Measurements from ENCODE around the gene MIPOL1.

Gene MIPOL1

DNA sequence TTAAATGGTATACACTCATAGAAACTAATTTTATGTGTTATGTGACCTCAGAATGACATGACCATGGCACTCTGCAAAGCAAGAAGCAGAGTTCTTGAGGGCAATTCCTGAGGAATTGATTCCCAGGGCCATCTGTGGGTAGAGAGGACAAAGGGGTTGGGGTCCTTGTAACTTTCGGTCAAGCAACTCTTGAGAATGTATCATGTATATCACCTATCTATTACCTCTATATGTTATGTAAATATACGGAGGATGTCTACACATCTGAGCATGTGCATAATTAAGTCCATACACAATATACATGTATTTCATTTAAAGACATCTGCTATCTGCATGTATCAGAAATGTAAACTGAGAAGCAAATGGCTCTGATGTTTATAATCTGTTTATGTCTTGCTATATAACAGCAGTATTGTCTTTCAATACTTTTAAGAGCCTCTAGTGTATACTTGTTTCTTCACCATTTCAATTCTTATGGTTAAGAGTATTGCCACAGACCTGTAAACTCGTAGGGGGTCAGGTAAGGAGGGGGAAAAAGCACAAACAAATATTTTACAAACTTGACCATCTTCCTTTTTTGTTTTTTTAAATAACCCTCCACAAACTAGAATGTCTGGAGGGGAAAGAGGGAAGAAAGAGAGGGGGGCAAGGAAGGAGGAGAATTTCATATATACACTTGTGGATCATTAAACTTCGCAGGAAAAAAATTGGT is 392.8 kb downstream of the MIPOL1 start:
- DNase-seq = no peak

DNA sequence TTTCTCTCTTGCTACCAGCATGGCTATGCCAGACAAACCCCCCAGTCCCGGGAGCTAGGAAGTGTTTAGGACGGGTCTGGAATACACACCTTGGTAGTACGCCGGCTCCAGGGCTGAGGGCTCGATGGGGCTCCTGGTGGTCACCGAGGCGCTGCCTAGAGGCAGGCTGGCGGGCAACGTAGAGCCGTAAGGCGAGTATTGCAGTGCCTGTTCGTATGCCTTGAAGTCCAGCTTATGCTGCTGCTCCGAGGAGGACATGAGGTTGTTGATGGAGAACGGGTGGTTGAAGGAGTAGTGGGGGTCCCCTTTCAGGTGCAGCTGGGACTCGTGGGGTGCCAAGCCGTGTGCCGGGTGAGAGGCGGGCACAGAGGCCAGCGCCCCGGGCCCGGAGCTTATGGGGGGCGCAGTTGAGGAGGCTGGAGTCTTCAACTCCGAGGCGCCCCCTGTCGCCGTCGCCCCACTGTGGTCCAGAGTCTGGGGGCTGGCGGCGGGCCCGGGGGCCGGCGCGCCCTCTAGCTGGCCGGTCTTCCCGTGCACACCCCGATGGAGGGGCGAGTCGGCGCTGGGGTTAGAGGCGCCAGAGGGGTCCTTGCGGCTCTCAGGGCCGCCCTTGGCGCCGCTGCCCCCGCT is 393.7 kb downstream of the MIPOL1 start:
- no peak for DNase-seq

DNA sequence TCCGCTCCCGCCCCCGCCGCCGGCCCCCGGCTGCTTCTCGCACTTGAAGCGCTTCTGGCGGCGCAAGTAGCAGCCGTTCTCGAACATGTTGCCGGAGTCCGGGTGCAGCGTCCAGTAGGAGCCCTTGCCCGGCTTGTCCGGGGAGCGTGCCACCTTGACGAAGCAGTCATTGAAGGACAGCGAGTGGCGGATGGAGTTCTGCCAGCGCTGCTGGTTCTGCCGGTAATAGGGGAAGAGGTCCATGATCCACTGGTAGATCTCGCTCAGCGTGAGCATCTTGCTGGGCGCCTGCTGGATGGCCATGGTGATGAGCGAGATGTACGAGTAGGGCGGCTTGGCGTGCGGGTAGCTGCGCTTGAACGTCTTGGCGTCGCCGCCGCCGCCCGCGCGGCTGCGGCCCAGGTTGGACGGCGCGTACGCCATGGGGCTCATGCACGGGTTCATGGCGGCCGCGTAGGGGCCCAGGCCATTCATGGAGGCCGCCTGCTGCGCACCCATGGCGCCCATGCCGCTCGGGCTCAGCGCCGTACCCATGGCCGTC is 394.3 kb downstream of the MIPOL1 start:
- DNase-seq = no peak

DNA sequence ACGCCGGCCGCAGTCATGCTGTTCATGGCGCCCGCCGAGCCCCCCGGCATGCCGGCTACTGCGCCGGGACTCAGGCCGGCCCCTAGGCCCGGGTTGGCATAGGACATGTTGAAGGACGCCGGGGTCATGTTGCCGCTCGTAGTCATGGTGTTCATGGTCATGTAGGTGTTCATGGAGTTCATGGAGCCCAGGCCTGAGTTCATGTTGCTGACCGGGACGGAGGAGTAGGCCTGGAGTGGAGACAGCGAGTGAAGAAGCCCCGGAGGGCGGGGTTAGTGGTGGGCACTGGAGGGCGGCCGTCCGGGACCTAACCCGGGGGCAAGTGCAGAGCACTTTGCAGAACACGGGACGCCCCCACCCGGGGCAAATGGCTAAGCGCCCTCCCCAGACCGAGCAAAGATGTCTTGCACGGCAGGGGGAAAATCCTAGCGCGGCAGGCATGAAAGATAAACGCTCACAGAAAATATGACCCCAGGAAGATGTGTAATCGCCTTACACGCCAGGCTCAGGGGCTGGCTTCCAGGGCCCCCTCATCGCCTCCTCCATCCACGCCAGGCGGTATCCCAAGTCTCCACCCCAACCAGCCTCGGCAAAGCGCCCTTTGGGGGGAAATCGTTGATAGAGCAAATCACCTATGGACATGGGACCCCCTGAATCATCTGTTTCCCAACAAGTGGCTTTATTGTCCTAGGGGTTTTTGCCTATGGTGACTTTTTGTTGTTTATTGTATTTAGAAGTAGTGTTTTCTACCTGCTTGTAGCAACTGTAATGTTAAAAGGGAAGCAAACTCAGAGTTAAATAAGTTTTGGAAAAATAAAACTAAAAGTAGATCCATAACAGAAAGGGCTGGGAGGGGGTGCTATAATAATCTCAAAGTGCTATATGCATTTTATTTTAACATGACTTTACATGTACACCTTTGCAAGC is 395.0 kb downstream of the MIPOL1 start:
- no peak for DNase-seq

DNA sequence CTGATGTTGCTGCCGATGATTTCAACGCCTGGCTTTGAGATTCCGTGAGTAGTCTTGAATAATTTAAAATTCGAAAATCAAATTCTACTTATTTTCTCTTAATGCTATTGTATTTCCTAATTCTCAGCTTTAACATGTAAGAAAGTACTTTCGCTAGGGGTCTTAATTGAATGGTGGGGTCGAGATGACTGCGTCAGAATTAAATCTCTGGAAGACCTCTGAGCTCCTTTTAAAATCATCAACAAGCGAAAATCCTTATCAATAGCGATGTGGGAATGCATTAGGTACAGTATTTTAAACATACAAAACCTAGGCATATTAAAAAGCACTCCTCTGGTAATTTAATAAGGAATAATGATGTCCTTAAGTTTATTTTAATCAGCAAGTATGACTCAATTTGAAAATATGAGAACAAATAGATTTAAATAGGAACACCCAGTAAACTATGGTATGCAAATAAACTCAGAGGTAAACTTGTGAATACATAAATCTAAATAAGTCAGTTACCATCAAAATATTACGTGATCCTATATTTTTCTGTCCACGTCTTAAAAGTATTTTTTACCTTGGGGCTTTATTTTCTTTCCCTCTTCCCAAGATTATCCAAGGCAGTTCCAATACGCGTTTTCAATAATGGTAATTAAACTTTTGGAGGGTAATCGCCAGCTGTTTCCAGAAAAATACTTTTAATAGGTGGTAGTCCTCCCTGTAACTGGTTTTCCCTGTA is 395.9 kb downstream of the MIPOL1 start:
- no peak for DNase-seq

DNA sequence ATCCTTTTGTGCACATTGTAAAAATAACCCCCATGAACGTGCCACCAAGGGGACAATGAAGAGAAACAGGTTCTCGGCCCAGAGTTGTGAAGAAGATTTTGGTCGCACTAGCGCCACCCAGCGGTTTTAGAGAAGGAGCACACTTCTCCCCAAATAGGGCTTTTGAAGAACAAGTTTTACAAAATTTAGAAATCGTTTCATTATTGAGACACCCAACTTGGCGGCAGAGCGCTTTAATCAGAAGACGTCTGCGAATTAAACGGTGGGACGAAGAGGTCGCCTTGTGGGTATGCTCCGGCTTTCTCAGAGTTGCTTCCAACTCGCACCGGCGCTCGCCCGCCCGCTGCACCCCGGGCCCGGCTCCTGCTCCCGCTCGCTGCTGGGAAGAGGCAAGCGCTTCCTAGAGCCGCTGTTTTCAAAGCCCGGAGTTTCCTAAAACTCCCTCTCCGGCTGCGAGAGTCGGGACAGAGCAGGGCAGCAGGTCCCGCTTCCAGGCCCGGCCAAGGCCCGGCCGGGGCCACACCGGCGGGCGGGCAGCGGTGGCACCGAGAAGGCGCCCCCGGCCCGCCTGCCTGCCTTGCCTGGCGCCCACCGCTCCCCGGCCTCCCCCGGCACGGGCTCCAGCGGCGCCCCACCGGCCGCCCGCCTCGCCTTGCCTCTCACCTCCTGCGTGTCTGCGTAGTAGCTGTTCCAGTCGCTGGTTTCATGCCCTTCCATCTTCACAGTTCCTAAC is 396.7 kb downstream of the MIPOL1 start:
- peak; percentile 93 for DNase-seq

DNA sequence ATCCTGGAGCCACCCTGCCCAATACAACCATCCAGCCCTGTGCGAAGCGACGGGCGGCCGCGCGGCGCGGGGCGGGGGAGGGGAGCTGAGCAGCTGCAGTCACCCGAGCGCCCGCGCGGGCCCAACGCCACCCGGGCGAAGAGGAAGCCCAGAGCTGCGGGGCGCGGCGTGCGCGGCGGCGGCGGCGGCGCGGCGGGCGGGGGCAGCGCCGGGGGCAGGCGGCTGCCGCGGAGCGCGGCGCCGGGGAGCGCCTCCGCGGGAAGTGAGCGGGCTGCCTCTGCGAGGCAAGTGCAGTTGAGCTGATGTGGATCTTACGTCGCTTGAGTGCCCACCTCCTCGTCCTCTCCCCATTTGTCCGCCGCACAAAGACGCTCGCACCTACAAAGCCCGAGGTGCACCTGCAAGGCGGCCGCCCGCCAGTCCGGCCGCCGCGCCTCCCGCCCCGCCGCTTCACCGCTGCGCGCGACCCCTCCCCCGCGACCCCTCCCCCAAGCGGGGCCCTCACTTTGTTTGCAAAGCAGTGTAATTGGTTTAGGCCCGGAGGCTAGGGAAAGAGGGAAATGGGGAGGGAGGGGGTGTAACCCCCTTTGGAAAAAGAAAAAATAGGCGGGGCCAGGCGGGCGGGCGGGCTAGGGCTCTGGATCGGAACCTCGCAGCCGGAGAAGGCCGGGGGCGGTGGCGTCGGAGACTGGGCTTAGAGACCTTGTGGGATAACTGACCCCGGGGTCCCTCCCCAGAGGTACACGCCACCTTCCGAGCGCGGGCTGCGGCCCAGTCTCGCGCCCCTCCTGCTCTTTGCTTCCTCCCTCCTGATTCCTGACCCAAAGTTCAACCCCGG is 397.5 kb downstream of the MIPOL1 start, which contains the start of the genes FOXA1 and TTC6:
FOXA1 (minus strand) TSS at position 279 of the 838 bp plus-strand sequence; CDS start at position 2, 277 bp downstream.
TTC6 (plus strand) TSS at position 659 of the 838 bp plus-strand sequence. CDS start 26,436 bp downstream, outside the sequence.
- peak; percentile 81 for DNase-seq

DNA sequence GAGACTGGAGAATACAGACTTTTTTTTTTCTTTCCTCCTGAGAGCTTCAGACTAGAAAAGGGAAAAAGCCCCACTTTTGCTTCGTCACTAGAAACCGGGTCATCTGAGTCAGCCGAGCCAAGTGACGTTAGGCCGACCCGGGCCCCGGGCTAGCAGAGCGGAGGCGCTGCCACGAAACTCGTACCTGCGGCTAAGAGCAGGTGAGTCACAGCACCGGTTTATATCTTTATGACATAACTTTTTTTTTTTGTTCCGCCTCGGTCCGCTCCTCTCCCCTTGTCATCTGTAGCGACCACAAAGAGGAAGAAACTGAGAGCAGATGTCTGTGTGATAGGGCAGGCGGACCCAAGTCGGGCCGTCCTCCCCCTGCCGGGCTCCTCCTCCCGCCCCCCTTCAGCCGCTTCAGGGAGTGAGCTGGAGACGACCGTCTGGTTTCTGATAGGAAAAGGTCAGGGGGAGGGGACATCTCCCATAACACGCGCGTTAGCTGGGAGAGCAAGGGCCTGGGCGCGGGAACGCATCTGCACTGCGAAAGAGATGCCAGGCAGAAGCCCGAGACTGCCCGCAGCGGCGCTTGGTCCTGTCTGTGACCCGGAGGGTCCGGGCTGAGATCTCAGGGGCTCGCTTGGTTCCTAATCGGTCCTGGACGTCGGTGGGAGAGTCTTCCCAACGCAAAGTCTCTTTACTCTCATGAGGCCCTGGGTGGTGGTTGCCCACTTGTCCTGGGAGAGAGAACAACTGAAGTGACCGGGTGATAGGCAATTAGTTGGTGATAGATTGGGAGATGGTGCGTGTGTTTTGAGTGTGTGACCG is 398.3 kb downstream of the MIPOL1 start:
- peak; percentile 92 for DNase-seq

DNA sequence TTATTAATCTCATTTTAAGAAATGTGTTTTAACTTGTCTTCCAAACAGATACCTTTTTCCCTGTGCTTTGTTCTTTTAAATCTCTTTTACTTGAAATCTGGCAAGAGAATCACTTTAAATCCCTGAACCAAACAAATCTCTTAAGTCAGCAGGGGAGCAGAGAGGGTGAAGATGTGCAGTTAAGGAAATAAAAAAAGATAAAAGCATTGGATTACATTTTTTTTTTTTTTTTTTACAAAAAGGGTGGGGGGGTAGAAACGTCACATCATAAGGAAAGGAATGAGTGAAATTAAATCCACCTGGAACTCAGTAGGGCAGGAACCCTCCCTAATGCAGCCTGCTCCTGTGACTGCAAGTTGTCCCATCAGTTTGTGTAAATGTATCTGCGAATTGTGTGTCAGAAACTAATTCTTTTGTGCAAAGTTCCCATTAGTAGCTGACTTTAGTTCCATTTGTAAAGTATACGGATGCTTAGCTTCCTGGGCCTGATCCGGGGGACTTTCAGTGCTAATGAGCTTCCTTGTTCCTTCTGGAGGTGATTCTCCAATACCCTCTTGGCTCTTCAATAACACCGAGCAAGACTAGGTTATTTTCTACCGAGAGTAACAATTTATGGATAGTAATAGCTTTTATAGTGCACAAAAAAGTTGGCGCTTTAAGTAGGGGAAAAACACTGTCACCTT is 399.2 kb downstream of the MIPOL1 start:
- no peak for DNase-seq

DNA sequence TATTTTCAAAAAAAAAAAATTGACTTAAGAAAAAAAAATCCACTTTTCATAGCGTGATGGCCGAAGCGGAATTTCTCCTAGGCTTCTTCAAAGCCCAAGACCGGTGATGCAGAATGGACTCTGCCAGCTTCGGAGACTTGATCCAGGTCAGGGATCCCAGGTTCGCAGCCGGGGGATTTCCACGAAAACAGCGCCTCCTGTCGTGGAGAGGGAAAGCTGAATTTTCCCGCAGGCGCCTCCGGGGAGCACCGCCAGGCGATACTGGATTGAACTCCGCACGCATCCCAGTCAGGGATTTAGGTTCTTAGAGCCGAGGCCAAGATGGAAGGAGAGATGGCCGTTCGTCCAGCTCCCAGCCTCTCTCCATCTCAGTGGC is 399.8 kb downstream of the MIPOL1 start:
- DNase-seq = no peak

DNA sequence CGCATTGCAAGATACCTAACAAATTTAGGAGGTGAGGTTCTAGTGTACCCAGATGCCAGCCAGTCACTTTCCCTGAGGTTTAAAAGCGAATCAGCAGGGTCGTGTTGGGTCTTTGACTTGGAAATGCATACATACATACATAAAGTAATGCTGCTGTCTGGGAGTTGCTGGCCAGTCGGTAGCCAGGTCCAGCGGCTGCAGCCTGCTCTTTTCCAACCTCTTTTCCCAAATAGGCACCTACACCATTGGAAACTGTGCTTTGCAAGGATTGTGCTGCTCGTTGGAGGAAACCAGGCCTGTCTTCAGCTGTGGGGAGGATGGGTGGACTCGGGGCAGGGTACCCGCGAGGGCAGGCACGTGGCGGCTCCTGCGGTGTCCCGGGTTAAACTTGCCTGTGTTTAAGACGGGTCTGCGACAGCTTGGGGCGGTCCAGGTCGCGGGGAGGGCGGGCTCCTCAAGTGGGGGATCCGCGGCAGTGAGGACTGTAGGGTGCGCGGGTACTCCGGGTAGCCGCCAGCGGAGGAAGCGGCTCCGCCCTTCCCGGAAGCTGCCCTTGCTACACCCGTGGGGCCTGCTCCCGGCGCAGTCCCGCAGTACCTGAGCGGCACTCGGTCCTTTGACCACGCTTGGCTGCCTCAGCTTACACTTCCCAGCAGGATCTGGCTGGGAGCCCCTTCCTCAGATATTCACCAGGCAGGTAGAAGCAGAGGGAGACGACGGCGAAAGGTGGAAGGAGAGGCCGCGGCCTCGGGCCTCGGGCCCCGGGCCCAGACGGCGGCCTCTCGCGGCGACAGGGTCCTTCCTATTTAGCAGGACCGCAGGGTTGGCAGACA is 400.4 kb downstream of the MIPOL1 start:
- DNase-seq = no peak

DNA sequence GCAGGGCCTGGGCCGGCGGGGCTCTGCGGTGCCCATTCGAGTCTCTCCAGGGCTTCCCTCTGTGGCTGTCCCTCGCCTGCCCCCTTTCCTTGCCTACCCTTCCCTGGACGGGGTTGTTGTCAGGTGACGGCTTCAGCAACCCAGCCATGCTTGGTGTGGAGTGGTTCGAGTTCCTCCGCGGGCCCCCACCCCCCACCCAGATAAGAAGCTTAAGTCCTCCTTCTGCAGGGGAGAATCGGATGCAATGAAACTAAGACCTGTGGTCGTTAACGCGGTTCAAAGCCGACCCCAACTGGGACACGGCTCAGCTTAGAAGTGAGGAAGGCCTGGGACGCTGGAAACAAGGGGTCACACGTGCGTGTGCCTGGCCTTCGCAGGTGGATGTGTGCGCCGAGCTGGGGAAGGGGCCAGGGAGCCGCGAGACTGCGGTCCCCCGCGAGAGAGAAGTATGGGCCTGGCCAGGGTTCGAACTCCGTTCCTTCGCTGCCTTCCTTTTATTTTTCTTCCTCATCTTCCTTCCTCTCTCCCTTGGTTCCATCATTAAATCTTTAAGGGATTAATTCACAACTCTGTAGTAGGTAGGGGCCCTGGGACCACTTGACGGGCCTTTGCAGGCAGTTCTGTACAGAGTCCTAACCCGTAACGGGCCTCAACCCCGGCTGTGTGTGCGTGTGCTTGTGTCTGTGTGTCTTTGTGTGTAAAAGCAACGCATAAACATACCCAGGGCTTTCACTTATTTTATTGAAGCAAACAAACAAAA is 401.2 kb downstream of the MIPOL1 start:
- DNase-seq = no peak

DNA sequence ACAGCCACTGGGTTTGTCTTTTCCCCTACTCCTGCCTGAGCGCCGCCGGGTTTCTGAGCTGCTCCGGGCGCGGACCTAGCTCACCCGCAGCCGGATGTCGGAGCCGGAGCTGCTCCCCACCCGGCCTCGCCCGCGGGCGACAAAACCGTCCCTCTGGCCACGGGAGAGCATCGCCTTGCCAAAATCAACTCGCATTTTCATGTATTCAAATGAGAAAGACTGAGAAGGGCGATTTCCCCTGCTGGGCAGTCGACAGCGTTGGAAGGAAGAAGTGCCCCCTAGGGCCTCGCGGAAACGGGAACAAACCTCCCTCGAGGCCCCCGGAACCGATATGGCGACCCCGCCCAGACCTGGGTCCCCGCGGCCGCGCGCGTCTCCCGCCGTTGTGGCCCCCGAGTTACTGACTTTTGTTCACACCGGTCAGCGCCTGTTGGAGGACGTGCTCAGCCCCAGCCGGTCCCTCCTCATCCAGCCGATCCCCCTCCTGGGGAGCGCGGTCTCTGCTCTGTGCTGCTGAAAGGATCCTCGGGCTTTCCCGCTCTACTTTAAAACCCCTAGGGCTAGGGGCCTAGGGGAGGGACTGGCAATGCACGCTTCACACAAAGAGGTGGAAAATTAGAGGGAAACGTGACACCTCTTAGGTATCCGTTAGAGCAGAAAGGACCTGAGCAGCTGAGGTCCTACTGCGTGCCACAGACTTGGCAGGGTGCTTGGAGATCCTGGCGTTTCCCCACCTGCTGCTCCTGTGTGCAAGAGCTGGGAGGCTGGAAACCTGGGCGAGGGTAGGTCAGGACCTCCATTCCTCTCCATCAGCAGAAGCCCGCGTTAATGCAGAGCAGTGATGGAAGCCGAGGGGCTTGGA is 402.0 kb downstream of the MIPOL1 start:
- peak; percentile 61 for DNase-seq

DNA sequence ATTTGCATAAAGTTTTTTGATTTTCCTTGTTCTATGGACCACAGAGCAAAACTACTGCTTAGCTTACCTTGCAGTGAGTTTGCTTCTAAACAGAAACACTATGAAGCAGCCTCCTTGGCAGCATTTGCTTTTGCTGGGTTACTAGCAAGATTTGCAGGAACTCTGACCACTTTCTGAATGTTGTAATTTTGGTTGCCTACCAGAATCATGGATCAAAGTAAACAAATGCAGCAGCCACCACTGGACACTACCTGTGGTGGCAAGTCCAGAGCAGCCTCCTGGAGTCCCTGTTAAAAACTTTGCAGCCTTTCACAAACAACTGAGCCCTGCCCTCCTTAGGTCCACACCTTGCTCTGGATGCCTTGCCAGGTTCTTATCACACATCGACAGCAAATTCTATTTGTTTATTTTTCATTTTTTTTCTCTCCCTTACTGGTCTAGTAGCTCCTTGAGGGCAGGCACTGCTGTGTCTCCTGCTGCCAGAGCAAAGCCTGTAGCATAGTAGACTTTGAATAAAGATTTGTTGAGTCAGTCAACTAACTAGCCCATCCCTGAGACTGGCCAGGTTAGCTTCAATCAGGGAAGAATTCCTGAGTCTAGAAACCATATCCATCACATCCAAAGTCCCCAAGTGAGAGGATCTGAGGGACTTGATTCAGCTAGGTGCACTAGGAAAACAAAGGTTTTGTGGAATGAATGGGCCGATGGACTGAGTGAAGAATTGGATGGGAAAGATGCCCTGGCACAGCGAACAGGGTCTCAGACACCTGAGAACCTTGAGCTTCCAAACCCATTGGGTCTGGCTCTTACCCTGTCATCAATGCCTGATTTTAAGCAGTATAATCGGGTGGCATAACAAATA is 403.4 kb downstream of the MIPOL1 start:
- no peak for DNase-seq

DNA sequence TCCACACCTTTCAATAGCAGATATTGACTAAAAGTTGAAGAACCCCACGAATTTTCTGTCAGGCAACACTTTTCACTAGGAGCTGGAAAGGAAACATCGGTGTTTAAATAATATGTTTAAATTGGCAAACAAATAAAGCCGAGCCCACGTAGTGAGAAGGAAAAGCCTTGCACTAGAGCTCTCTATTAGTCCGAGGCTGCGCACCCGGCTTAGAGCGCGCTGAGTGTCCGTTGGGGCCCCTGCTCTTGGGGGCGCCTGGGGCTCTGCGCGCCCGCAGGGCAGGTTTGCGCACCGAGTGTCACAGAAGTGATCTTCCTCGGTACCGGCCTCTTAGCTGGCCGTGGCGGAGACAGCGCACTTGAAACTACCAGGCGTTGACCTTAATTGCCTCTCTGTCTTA is 404.1 kb downstream of the MIPOL1 start:
- DNase-seq = no peak

Data from NCI-H2107 (cell line).